ENCODE measurements around the gene ROBO1.

GRCh38 chr3:79480746-79481145 lies 287.1 kb downstream of the ROBO1 start:
- TF ChIP-seq CTCF (IDR thresholded peaks at IDR 0.05) = no peak
- no peak for TF ChIP-seq POLR2A (IDR thresholded peaks at IDR 0.05)
